ENCODE measurements around the gene PARVA. TPM values are rescaled to one million over a fixed set of nuclear protein-coding genes. Genes with fewer than 3 reads are reported as not detected.

PARVA gene
- total and polyA plus RNA-seq, 2 of the 8 experiments (the other 6 are each of a cell fraction or from before 2014, with no cell fraction given) = 3.1 to 13.5 TPM

DNA sequence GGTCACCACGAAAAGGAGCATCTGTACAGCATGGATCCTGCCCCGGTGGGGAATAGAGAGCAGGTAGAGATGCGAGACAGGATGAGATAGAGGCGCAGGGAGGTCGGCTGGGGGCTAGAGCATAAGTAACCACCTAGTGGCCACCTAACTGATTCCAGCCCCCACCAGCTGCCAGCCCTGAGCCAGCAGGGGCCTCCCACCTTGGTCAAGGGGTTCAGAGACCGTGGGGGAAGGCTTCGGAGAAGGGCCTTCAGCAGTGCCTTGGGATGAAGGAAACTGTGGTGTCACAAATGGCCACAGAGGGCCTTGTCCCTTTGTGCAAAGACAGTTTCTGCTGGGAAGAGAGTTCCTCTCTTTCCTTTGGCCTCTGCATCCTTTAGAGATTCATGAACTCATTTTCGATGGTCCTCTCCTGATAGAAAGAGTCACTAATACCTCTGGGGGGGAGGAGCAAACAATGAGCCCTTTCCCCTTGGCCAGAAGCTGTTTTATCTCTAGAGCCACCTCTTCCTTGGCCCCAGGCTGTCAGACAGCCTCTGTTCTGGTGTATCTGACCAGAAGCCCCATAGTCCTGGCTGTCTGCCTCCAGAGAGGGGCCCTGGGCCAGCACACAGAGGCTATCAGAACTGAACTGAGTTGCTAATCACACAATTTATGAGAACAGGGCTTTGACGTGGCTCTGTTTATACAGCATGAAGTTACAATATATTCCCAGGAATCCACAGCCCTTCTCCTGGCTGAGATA is 146.0 kb downstream of the PARVA start:
- H4K20me1 ChIP-seq (replicated peaks in 1 of 2; ENCODE audit: control insufficient read depth in 1 of 2, insufficient read depth in 2 of 2, low read length in 2 of 2) = no peaks in the 10 kb centered on the region
- H3K23ac ChIP-seq (ENCODE audit: insufficient read length) = no peak overlapping the region
- H2BK12ac ChIP-seq (ENCODE audit: low read depth, low read length) = no peak overlapping the region
- no peak overlapping the region for H3K4ac ChIP-seq (replicated peaks; ENCODE audit: insufficient read length, low read depth, low read length)
- H3K79me1 ChIP-seq (ENCODE audit: low read depth, low read length) = no peaks in the 10 kb centered on the region
- no peak overlapping the region for H3K14ac ChIP-seq (ENCODE audit: insufficient read length)
- no peak overlapping the region for H2BK120ac ChIP-seq (replicated peaks; ENCODE audit: low read depth, low read length)
- H3K9me3 ChIP-seq (ENCODE audit: insufficient read depth in 2 of 2, low read depth in 1 of 2, low read length in 1 of 2) = no peaks in the 10 kb centered on the region
- H2BK5ac ChIP-seq (ENCODE audit: low read depth, low read length) = no peak overlapping the region
- H3K56ac ChIP-seq (replicated peaks; ENCODE audit: insufficient read length, low read depth, low read length) = no peak overlapping the region
- ChIA-PET CTCF (ENCODE audit: partially characterized antibody) (interaction anchor here (0.8 kb wide), 1 partner anchor 369 kb away, joined by 3 read pairs; no protein-coding TSS in a partner anchor), POLR2A (ENCODE audit: partially characterized antibody) (no interaction called here)
- no peak overlapping the region for H2AFZ ChIP-seq (ENCODE audit: low read length)
- H2BK20ac ChIP-seq (ENCODE audit: low read length) = no peak overlapping the region
- H3K18ac ChIP-seq (ENCODE audit: extremely low read depth, low read length) = no peak overlapping the region
- H3K23me2 ChIP-seq (ENCODE audit: low read depth, low read length) = no peaks in the 10 kb centered on the region
- H3K27me3 ChIP-seq (replicated peaks in 1 of 4; ENCODE audit: control insufficient read depth in 3 of 4, extremely low read depth in 1 of 4, insufficient read depth in 3 of 4, low read length in 3 of 4) = no peaks in the 10 kb centered on the region
- FAIRE-seq (no peak), DNase-seq (ENCODE audit: low read depth in 1 of 2, low spot score in 2 of 2) (no peak)
- H3K9ac ChIP-seq (replicated peaks in 1 of 4; ENCODE audit: extremely low read depth in 1 of 4, low read depth in 3 of 4, low read length in 3 of 4) = no peak overlapping the region
- H4K8ac ChIP-seq (ENCODE audit: extremely low read depth, insufficient read depth, low read length) = no peak overlapping the region
- no peak overlapping the region for H4K5ac ChIP-seq (ENCODE audit: insufficient read length, low read depth, low read length)
- H3K4me1 ChIP-seq (replicated peaks in 1 of 4; ENCODE audit: control insufficient read depth in 3 of 4, insufficient read depth in 4 of 4, low read length in 3 of 4) = no peaks in the 10 kb centered on the region
- H2BK15ac ChIP-seq (ENCODE audit: low read length) = no peak overlapping the region
- H3K4me2 ChIP-seq (ENCODE audit: insufficient read depth in 1 of 2, low read depth in 2 of 2, low read length in 2 of 2) = no peak overlapping the region
- H3K79me2 ChIP-seq (ENCODE audit: control insufficient read depth in 1 of 2, insufficient read depth in 2 of 2, low read length in 2 of 2) = no peaks in the 10 kb centered on the region
- 90% methylated on average over 9 of the region's 9 CpGs; no CpG with 5 or more reads in 1 of the 2 experiments for WGBS, 2 experiments (ENCODE audit: extremely low coverage in 1 of 2, insufficient coverage in 1 of 2, insufficient read length in 1 of 2, insufficient replicate concordance in 2 of 2, low coverage in 1 of 2, low lambda C conversion rate in 2 of 2, missing lambda C conversion rate in 1 of 2)
- H2AK5ac ChIP-seq (ENCODE audit: low read depth, low read length) = no peak overlapping the region
- no peak overlapping the region for H4K91ac ChIP-seq (replicated peaks; ENCODE audit: insufficient read length, low read length)
- H3K27ac ChIP-seq (ENCODE audit: low read depth, low read length) = no peak overlapping the region
- H3K36me3 ChIP-seq (ENCODE audit: control insufficient read depth in 2 of 4, insufficient read depth in 4 of 4, low read length in 3 of 4) = no peaks in the 10 kb centered on the region
- no peak overlapping the region for H3K4me3 ChIP-seq (ENCODE audit: extremely low read depth in 1 of 4, insufficient read depth in 2 of 4, low read depth in 3 of 4, low read length in 4 of 4)
- TF ChIP-seq TBP (IDR thresholded peaks at IDR 0.05; ENCODE audit: low read depth, low read length) (no peak), CHD2 (IDR thresholded peaks at IDR 0.05; ENCODE audit: low read length) (no peak), KDM4A (IDR thresholded peaks at IDR 0.05; ENCODE audit: low read depth, low read length, severe bottlenecking) (no peak), RAD21 (IDR thresholded peaks at IDR 0.05 in 1 of 2, conservative IDR thresholded peaks at IDR 0.05 in 1 of 2; ENCODE audit: low read depth in 2 of 2, low read length in 2 of 2) (peak in 1 of 2 experiments; percentile 6; a peak in 1 of 4 replicates), SIN3A (conservative IDR thresholded peaks at IDR 0.05 in 1 of 2, IDR thresholded peaks at IDR 0.05 in 1 of 2; ENCODE audit: low read depth in 1 of 2, low read length in 2 of 2) (no peak), SIX5 (IDR thresholded peaks at IDR 0.05; ENCODE audit: low read depth, low read length) (no peak), KDM5A (IDR thresholded peaks at IDR 0.05; ENCODE audit: low read length) (no peak), TAF7 (optimal IDR thresholded peaks at IDR 0.05; ENCODE audit: borderline replicate concordance, low read depth, low read length) (no peak), E2F6 (IDR thresholded peaks at IDR 0.05) (no peak)

All from H1 (cell line).